Endometrium (tissue), 2 donors: Measurements from ENCODE around the gene DOCK4.

Source experiments
- FAIRE-seq: peaks from 2 replicates; lab custom pipeline; 2012; peaks lifted over from hg19 to GRCh38; lab: Jason Lieb, UNC
- donor health status: control.
- donor health status: control.

The DOCK4 gene

DNA sequence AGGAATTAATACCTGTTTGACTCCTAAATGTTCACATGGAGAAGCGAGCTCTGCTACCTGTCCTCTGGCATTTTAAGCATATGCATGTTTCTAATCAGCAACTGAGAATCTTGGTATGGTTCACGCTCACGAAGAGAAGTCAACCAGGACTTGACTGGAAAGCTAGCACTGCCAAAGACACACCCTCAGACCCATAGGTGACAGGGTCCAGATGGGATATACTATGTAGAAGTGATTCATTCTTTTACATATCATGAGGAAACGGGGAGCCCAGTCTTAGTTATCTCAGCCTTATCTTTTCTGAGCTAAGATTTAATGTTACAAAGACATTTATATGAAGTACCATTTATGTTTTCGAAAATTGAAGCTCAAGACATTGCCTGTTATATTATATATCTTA is 313.0 kb downstream of the DOCK4 start:
- FAIRE-seq = no peak

GRCh38 chr7:111892588-111892987 is 313.6 kb downstream of the DOCK4 start:
- no peak for FAIRE-seq

GRCh38 chr7:111887734-111888133 is 318.5 kb downstream of the DOCK4 start:
- FAIRE-seq = no peak

- FAIRE-seq = no peak
These were observed 320.0 kb downstream of the DOCK4 start for GRCh38 chr7:111886233-111886632.

DNA sequence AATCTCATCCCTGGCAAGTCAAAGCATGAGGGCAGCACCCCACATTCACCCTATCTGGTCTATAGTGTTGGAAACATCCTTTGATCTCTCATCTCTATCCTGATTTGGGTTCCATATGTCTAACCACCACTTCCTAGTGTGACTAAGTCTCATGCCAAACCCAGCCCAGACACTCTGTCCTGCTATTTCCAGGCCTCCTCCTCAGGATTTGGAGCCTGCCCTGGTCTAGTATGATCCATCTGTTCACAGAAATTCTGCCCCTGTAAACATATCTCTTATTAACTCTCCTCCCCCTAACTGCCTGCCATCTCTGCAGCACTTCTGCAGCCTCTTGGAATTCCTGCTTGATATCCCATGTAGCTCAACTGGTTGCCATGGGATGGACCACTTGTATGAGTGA is 323.0 kb downstream of the DOCK4 start:
- FAIRE-seq = no peak

- no peak for FAIRE-seq
These were observed 327.4 kb downstream of the DOCK4 start for GRCh38 chr7:111878785-111879184.

GRCh38 chr7:111877931-111878330 is 328.3 kb downstream of the DOCK4 start:
- no peak for FAIRE-seq

DNA sequence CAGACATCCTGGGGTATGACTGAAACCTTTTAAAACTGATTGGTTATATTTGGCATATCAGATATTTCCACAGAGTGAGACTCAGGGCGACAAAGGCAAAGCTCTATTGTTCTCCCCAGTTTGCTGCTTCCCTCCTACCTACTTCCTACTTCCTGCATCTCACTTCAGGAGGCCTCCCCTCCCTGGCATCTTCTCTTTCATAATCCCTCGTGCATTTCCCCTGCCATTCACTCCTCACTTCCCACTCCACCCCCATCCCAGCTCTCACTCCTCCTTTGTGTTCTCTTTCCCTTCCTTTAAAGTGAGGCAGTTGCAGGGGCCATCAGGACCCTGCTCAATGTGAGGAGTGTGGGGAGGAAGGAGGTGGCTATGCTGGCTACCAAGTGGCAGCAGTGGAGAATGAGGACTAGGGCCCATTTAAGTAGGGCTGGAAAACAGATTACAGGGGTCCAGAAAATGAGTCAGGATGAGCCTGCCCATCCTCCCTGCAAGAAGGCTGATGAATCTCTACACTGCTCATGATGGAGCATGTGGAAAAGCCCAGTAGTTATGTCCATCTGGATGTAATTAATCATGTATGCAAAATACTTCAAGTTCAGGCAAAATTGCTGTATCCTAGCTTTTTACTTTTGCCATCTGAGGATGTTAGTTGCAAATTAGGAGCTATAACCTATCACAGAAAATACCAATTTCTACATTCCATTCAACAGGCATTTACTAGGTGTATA is 332.1 kb downstream of the DOCK4 start:
- no peak for FAIRE-seq

DNA sequence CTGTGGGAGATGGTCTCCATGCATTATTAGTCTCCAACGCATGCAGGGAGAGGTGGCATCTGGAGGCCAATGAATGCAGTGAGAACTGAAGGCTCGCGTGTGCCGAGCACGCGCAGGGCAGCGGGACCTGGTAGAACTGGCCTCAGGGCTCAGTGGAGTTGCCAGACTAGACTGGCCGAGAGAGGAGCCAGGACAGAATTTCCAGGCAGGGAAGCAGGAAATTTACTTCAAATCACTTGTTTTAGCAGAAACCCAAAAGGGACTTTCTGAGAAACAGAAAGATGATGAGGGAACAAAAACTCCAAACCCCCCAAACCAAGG is 332.9 kb downstream of the DOCK4 start:
- no peak for FAIRE-seq

GRCh38 chr7:111872450-111873325 is 333.5 kb downstream of the DOCK4 start:
- no peak for FAIRE-seq

DNA sequence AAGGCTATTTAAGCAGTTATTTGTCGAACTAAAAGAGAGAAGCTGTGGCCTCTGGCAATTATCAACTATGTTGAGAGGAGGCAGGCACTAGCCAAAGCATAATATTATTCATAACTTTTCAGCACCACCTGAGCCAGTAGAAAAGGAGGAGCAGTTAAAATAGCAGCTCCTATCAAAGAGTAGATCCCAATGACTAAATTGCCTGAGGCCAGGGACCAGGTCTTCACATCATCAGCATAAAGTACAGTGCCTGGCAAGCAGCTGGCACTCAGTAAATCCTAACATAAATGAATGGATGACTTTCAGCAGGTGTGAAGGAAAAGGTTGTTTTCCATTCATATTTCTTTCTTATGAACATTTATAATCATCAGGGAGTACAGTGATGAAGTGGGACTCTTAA is 334.9 kb downstream of the DOCK4 start:
- no peak for FAIRE-seq

- FAIRE-seq = no peak
These were observed 336.9 kb downstream of the DOCK4 start for GRCh38 chr7:111869280-111869679.

- FAIRE-seq = no peak
These were observed 338.8 kb downstream of the DOCK4 start for GRCh38 chr7:111867348-111867931.

DNA sequence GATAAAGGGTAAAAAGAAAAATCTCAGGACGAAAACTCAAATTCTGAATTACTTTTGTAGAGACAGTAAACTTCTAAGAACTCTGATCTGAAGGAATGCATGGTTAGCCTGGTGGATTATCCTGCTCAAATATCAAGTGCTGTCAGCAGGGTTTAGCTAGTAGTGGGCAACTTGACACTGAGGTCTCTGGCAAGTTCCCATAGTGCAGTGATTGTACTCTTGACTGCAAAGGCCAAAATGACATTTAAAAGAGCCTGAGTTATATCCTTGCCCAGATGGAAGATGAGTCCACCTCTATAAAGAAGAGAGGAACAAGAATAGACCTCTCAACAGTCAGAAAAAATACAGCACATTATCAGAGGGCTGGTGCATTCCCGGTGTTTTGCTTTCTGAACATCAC is 339.4 kb downstream of the DOCK4 start:
- FAIRE-seq = no peak

- no peak for FAIRE-seq
These were observed 340.8 kb downstream of the DOCK4 start for GRCh38 chr7:111865430-111865829.

- FAIRE-seq = no peak
These were observed 341.8 kb downstream of the DOCK4 start for GRCh38 chr7:111864291-111864976.

DNA sequence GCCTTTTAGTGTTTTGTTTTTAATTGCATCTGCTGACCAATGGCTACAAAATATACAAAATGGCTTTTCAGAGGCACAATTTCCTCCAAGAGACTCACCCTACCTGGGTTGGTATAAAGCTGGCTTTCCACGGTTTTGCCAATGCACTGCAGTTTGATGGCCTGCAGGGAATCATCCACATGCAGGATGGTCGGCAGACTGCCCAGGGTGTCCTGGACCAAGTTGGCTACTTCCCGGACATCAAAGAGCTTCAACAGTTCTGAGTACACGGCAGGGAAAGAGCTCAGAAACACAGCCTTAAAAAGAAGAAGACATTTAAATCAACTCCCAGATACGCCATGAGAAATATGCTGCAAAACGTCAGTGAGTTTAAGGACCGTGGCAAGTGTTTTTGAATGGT is 342.9 kb downstream of the DOCK4 start:
- FAIRE-seq = no peak

DNA sequence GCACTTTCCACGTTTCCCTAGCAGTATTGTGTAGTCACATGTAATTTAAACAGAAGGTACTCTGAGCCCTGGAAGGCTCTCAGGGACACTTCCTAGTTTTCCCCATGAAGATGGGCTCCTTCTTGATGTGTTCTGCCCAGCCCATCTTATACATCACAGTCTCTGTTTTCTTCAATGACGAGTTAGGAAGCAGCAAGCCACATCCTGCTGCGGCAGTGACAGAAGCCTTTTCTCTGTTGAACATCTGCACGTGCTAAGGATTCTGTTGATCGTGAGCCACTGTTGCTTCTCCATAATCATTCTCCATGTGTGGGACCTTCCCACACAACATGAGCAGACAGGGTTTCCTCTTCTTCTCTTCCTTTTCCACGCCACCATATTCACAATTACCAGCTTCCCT is 346.0 kb downstream of the DOCK4 start:
- FAIRE-seq = no peak

- FAIRE-seq = no peak
These were observed 347.9 kb downstream of the DOCK4 start for GRCh38 chr7:111858331-111858730.

DNA sequence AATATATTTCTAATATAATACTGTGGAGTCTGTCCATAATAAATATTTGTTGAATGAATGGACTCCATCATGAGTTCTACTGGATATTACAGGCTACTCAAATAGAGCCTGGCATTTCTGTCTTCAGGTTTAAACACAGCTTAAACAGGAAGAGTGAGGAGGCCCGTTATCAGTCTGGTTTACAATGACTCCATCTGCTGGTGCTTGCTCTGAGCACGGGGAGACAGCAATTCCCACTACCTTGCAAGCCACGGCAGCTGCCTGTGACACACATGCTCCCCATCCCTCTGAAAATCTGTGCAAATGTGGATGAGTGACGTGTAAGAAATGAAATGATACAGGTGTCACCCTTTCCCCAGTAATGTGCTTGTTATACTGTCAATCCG is 350.4 kb downstream of the DOCK4 start:
- no peak for FAIRE-seq

DNA sequence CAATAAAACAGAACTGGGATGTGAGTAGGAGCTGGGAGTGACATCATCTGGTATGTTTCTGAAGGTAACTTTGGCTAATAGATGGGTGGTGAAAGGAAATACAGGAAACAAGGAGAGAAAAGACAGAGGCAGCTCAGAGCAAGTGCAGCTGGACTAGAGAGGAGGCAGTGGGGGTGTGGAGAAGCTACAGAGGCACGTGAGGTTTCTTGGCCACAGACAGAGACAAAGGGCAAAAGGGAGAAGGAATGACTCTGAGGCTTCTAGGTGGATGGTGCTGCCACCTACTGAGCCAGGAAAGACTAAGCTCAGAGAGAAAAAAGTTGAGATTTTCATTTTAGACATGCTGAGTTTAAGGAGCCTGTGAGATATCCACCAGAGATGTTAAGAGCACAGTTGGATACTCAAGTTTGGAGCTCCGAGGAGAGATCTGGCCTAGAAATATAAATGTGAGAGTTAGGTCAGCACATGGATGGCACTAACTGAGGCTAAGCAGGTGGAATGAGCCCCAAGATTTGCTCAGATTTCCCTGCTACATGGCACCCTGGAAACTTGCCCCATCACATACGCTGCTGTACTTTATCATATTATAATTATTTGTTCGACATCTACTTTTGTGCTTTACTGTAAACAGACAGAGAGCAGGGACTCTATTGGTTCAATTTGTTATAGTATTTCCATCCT is 350.9 kb downstream of the DOCK4 start:
- no peak for FAIRE-seq
